ENCODE results near the gene FAM110D.

- TF ChIP-seq REST (IDR thresholded peaks at IDR 0.05; ENCODE audit: insufficient read depth in 1 of 2, low read depth in 2 of 2, low read length in 1 of 2) (no peak), CTCF (IDR thresholded peaks at IDR 0.05) (no peak), TCF7L2 (IDR thresholded peaks at IDR 0.05; ENCODE audit: low read depth, low read length) (no peak), POLR2AphosphoS5 (IDR thresholded peaks at IDR 0.05; ENCODE audit: low read depth, low read length) (no peak), SIN3A (IDR thresholded peaks at IDR 0.05; ENCODE audit: borderline replicate concordance, insufficient read depth, low read depth, low read length) (no peak)
These were observed 31.6 kb downstream of the FAM110D start, which contains the start of gene CATSPER4 for GRCh38 chr1:26190373-26190987.

Measured in Panc1 (cell line).